Activated CD4-positive, CD25-positive, alpha-beta regulatory T cell treated with anti-CD3 and anti-CD28 coated beads, Interleukin-2, amount 50 U/mL, for 24 hours (primary cell): Measurements from ENCODE around the gene AKT1S1.

Experiments
- ATAC-seq, 2 donors: fragments of 150-1000 bp; cut with Tn5 transposase; one replicate each; pipeline ENCODE4 v1.10.0; 2021; ENCODE audit warnings: mild to moderate bottlenecking in 1 of 2, moderate library complexity in 1 of 2

Gene AKT1S1

GRCh38 chr19:49882643-49883042, 5.5 kb upstream of the AKT1S1 start:
- no peak for ATAC-seq

DNA sequence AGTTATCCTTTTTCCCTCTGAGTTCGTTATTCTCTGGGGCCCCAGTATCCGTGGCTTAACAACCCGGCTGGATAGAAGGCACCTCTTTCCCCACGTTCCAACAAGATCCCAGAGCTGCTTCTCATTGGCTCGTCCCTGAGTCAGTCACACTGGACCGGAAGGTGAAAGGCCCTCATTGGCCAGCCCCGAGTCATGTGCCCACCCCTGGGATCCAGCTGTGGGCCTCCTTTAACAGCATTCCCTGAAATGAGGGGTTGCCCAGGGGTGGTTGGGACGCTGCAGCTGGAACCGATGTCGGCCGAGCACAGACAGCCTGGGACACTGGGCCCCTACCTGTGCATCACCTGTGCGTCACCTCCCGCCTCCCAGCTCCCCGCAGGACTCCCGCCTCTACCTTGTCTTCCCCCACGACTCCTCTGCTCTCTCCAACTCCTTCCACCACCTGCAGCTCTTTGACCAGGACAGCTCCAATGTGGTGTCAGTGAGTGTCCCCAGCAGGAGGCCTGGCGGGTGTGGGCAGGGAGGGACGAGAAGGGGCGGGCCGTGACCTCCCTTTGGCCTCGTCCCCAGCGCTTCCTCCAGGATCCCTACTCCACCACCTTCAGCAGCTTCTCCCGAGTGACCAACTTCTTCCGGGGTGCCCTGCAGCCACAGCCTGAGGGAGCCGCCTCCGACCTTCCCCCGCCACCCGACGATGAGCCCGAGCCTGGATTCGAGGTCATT, 4.7 kb upstream of the AKT1S1 start:
- ATAC-seq, result no peak

GRCh38 chr19:49881186-49881585, 4.0 kb upstream of the AKT1S1 start:
- no peak for ATAC-seq

- no peak for ATAC-seq
These were observed 3.2 kb upstream of the AKT1S1 start for GRCh38 chr19:49880162-49880869.

- no peak for ATAC-seq
These were observed 2.2 kb upstream of the AKT1S1 start for GRCh38 chr19:49879243-49879963.

GRCh38 chr19:49878744-49879070, 1.6 kb upstream of the AKT1S1 start:
- ATAC-seq, result no peak

GRCh38 chr19:49877879-49878743, 956 bp upstream of the AKT1S1 start:
- ATAC-seq, result peak; percentile 70 to 72

DNA sequence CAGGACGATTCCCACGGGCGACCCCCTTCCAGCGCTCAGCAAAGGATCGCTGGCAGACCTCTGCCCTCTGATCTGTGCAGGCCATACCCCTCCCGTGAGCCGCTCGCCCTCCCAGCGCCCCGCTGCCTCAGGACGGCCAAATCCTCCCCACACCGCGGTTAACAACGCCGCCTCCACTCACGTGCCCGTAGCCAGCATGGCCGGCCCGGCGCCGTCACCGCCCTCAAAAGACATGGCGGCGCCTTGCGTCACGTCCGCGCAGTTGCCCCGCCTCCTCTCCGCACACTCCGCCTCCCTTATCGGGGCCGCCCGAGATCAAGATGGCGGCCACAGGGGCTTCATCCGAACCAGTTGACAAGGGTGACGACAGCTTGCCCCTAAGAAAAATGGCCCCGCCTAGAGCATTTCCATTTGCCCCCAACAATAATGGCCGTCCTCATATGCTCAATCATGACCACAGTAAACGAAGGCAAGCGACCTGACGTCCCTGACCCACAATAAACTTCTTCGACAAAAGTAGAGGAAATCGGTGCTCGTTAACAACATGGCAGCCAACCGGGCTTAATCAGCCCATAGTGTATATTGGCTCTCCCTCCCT, 634 bp downstream of the AKT1S1 start:
- peak; percentile 55 to 60 for ATAC-seq

DNA sequence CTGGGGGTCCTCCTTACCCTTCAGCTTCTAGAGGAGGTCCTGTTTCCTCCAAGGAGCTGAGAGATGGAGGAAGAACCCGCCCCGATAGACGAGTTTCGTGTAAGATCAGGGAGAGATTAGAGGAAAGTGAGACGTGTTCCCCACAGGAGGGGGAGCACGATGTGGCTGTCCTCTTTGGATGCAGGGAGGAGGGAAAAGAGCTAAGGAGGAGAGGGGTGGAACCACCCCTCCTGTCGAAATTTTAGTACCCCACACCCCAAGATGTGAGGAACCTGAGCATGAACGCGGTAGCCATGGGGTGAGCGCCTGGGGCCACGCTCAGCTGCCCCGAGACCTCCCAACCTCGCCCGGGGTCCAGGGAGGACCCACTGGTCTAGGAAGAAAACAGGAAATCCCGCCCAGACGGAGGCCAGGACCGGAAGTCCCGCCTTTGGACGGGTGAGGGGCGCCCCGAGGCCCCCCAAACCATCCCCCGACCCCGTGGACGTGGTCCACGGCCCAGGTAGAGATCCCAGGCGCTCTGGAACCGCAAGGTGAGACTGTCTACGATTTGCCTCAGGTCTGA, 1.2 kb downstream of the AKT1S1 start:
- no peak for ATAC-seq

DNA sequence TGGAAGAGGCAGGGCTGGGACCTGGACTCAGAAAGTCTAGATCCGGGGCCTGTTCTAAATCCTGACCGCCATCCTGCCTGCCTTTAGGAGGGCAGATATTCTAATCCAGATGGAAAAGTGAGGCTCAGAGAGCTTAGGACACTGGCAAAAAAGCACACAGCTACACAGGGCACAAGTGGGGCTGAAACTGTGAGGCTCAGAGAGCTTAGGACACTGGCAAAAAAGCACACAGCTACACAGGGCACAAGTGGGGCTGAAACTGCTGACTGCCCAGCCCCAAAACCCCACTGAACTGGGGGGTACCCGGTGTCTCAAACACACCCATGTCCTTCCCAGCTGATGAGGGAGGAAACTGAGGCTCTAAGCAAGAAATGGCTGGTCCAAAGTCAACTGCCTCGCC, 2.0 kb downstream of the AKT1S1 start:
- no peak for ATAC-seq

GRCh38 chr19:49874503-49875157, 2.5 kb downstream of the AKT1S1 start:
- ATAC-seq, result no peak

GRCh38 chr19:49873834-49874233, 3.3 kb downstream of the AKT1S1 start:
- ATAC-seq, result no peak

GRCh38 chr19:49873129-49873521, 4.0 kb downstream of the AKT1S1 start:
- ATAC-seq, result no peak

GRCh38 chr19:49872245-49873128, 4.7 kb downstream of the AKT1S1 start:
- ATAC-seq, result no peak

- ATAC-seq, result no peak
These were observed 5.7 kb downstream of the AKT1S1 start for GRCh38 chr19:49871349-49871985.

- no peak for ATAC-seq
These were observed 6.8 kb downstream of the AKT1S1 start for GRCh38 chr19:49870309-49870901.

DNA sequence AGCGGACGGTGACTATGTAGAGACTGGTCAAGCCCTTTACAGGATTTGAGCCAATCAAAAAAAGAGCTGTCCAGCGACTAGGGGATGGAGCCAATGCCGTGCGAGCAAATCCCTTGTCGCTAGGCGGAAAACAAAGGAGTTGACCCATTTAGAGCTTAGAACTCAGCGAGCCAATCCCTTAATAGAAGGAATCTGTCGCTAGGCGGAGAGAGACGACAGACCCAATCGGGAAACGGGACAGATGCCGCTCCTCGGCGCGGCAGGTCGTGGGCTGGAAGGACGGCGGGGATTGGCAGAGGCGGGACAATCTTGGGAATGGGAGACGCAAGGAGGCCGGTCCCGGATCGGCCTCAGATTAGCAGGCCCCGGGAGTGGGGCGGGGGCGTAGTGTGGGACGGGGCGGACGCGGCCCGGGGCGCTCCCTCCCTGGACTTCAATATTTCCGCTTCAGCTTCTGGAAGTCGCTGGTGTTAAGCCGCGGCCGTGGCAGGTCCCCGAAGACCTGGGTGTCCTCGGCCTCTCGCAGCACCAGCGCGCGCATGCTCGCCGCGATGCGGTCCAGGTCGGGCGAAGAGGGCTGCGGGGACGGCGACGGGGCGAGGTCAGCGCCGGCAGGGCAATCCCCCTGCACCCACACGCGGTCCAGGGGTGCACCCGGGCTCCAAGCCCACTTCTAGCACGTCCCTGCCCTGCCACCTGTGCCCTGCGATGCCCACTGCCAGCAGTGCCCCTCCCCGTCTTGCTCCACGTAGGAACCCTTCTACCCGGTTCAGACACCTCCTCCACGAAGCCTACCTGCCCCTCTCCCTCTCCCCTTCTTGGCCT, 7.5 kb downstream of the AKT1S1 start:
- peak; percentile 84 to 85 for ATAC-seq

GRCh38 chr19:49869009-49869483, 8.1 kb downstream of the AKT1S1 start:
- ATAC-seq, result peak; percentile 2
